ENCODE data around the gene LARGE1.
A peak's percentile ranks its signal among the peaks of the same experiment; 100 is the strongest.

The LARGE1 gene

GRCh38 chr22:33476716-33477115, 443.6 kb downstream of the LARGE1 start:
- WGBS (ENCODE audit: extremely low coverage, insufficient coverage, low lambda C conversion rate): no CpG with 5 or more reads among the region's 13 CpGs
- Histone ChIP-seq H3K4me2 (ENCODE audit: low read length) (no peak overlapping the region), H2BK5ac (ENCODE audit: low read length) (no peak overlapping the region), H3K27me3 (ENCODE audit: insufficient read depth, low read length, poor library complexity) (no peaks in the 10 kb centered on the region), H3K4me1 (ENCODE audit: control insufficient read depth, low read depth, low read length) (peaks cover 2% of the 10 kb centered on the region), H3K36me3 (ENCODE audit: control insufficient read depth, insufficient read depth, low read length) (no peaks in the 10 kb centered on the region), H3K18ac (ENCODE audit: low read length) (no peak overlapping the region), H3K79me1 (ENCODE audit: low read length) (no peaks in the 10 kb centered on the region), H2BK120ac (ENCODE audit: low read depth, low read length) (no peak overlapping the region), H2BK15ac (replicated peaks; ENCODE audit: low read depth) (no peak overlapping the region), H3K23ac (ENCODE audit: low read length) (no peak overlapping the region), H3K9ac (ENCODE audit: low read length) (no peak overlapping the region), H3K4me3 (ENCODE audit: low read length) (no peak overlapping the region), H4K5ac (ENCODE audit: low read length) (no peak overlapping the region), H3K56ac (ENCODE audit: low read length) (peak overlapping the region; percentile 15), H3K27ac (ENCODE audit: low read depth, low read length) (no peak overlapping the region), H2AK5ac (ENCODE audit: low read length) (no peak overlapping the region), H3K79me2 (ENCODE audit: control insufficient read depth, insufficient read depth, low read length) (no peaks in the 10 kb centered on the region), H3K4ac (ENCODE audit: low read depth, low read length) (no peak overlapping the region), H4K8ac (ENCODE audit: low read depth, low read length) (no peak overlapping the region)
- DNase-seq: peak; percentile 52

GRCh38 chr22:33476206-33476605, 444.1 kb downstream of the LARGE1 start:
- H3K79me2 ChIP-seq (ENCODE audit: control insufficient read depth, insufficient read depth, low read length): no peaks in the 10 kb centered on the region
- H3K18ac ChIP-seq (ENCODE audit: low read length): no peak overlapping the region
- H2AK5ac ChIP-seq (ENCODE audit: low read length): no peak overlapping the region
- peak; percentile 35 for DNase-seq
- WGBS (ENCODE audit: extremely low coverage, insufficient coverage, low lambda C conversion rate): no CpG with 5 or more reads among the region's 4 CpGs
- H3K23ac ChIP-seq (ENCODE audit: low read length): no peak overlapping the region
- H3K36me3 ChIP-seq (ENCODE audit: control insufficient read depth, insufficient read depth, low read length): no peaks in the 10 kb centered on the region
- H3K4me2 ChIP-seq (ENCODE audit: low read length): no peak overlapping the region
- H2BK120ac ChIP-seq (ENCODE audit: low read depth, low read length): no peak overlapping the region
- H2BK5ac ChIP-seq (ENCODE audit: low read length): no peak overlapping the region
- no peaks in the 10 kb centered on the region for H3K79me1 ChIP-seq (ENCODE audit: low read length)
- H3K9ac ChIP-seq (ENCODE audit: low read length): no peak overlapping the region
- H3K27me3 ChIP-seq (ENCODE audit: insufficient read depth, low read length, poor library complexity): no peaks in the 10 kb centered on the region
- no peak overlapping the region for H3K56ac ChIP-seq (ENCODE audit: low read length)
- no peak overlapping the region for H4K5ac ChIP-seq (ENCODE audit: low read length)
- H3K4me3 ChIP-seq (ENCODE audit: low read length): no peak overlapping the region
- peaks cover 2% of the 10 kb centered on the region for H3K4me1 ChIP-seq (ENCODE audit: control insufficient read depth, low read depth, low read length)
- no peak overlapping the region for H2BK15ac ChIP-seq (replicated peaks; ENCODE audit: low read depth)
- H4K8ac ChIP-seq (ENCODE audit: low read depth, low read length): no peak overlapping the region
- H3K27ac ChIP-seq (ENCODE audit: low read depth, low read length): no peak overlapping the region
- H3K4ac ChIP-seq (ENCODE audit: low read depth, low read length): no peak overlapping the region

GRCh38 chr22:33474587-33474986, 445.7 kb downstream of the LARGE1 start:
- Histone ChIP-seq H3K18ac (ENCODE audit: low read length) (no peak overlapping the region), H3K27ac (ENCODE audit: low read depth, low read length) (no peak overlapping the region), H4K8ac (ENCODE audit: low read depth, low read length) (no peak overlapping the region), H3K36me3 (ENCODE audit: control insufficient read depth, insufficient read depth, low read length) (no peaks in the 10 kb centered on the region), H2BK15ac (replicated peaks; ENCODE audit: low read depth) (no peak overlapping the region), H2AK5ac (ENCODE audit: low read length) (no peak overlapping the region), H3K9ac (ENCODE audit: low read length) (no peak overlapping the region), H2BK120ac (ENCODE audit: low read depth, low read length) (no peak overlapping the region), H3K4ac (ENCODE audit: low read depth, low read length) (no peak overlapping the region), H3K27me3 (ENCODE audit: insufficient read depth, low read length, poor library complexity) (no peaks in the 10 kb centered on the region), H2BK5ac (ENCODE audit: low read length) (no peak overlapping the region), H3K4me3 (ENCODE audit: low read length) (no peak overlapping the region), H3K23ac (ENCODE audit: low read length) (no peak overlapping the region), H3K4me1 (ENCODE audit: control insufficient read depth, low read depth, low read length) (peaks cover 2% of the 10 kb centered on the region), H3K79me2 (ENCODE audit: control insufficient read depth, insufficient read depth, low read length) (no peaks in the 10 kb centered on the region), H3K56ac (ENCODE audit: low read length) (no peak overlapping the region), H3K4me2 (ENCODE audit: low read length) (no peak overlapping the region), H3K79me1 (ENCODE audit: low read length) (no peaks in the 10 kb centered on the region), H4K5ac (ENCODE audit: low read length) (no peak overlapping the region)
- no CpG with 5 or more reads among the region's 1 CpG for WGBS (ENCODE audit: extremely low coverage, insufficient coverage, low lambda C conversion rate)
- no peak for DNase-seq

GRCh38 chr22:33472462-33473344, 447.6 kb downstream of the LARGE1 start:
- no peak for DNase-seq
- Histone ChIP-seq H2AK5ac (ENCODE audit: low read length) (no peak overlapping the region), H3K79me2 (ENCODE audit: control insufficient read depth, insufficient read depth, low read length) (no peaks in the 10 kb centered on the region), H2BK15ac (replicated peaks; ENCODE audit: low read depth) (no peak overlapping the region), H3K27ac (ENCODE audit: low read depth, low read length) (no peak overlapping the region), H4K8ac (ENCODE audit: low read depth, low read length) (no peak overlapping the region), H3K79me1 (ENCODE audit: low read length) (no peaks in the 10 kb centered on the region), H4K5ac (ENCODE audit: low read length) (no peak overlapping the region), H3K27me3 (ENCODE audit: insufficient read depth, low read length, poor library complexity) (no peaks in the 10 kb centered on the region), H3K4me1 (ENCODE audit: control insufficient read depth, low read depth, low read length) (peaks cover 2% of the 10 kb centered on the region), H3K23ac (ENCODE audit: low read length) (no peak overlapping the region), H3K56ac (ENCODE audit: low read length) (no peak overlapping the region), H2BK5ac (ENCODE audit: low read length) (no peak overlapping the region), H3K4ac (ENCODE audit: low read depth, low read length) (no peak overlapping the region), H3K18ac (ENCODE audit: low read length) (no peak overlapping the region), H3K36me3 (ENCODE audit: control insufficient read depth, insufficient read depth, low read length) (no peaks in the 10 kb centered on the region), H2BK120ac (ENCODE audit: low read depth, low read length) (no peak overlapping the region), H3K4me2 (ENCODE audit: low read length) (no peak overlapping the region), H3K4me3 (ENCODE audit: low read length) (no peak overlapping the region), H3K9ac (ENCODE audit: low read length) (no peak overlapping the region)
- WGBS (ENCODE audit: extremely low coverage, insufficient coverage, low lambda C conversion rate): no CpG with 5 or more reads among the region's 9 CpGs

GRCh38 chr22:33470456-33470855, 449.8 kb downstream of the LARGE1 start:
- no CpG with 5 or more reads among the region's 6 CpGs for WGBS (ENCODE audit: extremely low coverage, insufficient coverage, low lambda C conversion rate)
- Histone ChIP-seq H2AK5ac (ENCODE audit: low read length) (no peak overlapping the region), H3K27me3 (ENCODE audit: insufficient read depth, low read length, poor library complexity) (no peaks in the 10 kb centered on the region), H2BK5ac (ENCODE audit: low read length) (no peak overlapping the region), H4K8ac (ENCODE audit: low read depth, low read length) (no peak overlapping the region), H3K36me3 (ENCODE audit: control insufficient read depth, insufficient read depth, low read length) (no peaks in the 10 kb centered on the region), H3K56ac (ENCODE audit: low read length) (no peak overlapping the region), H4K5ac (ENCODE audit: low read length) (no peak overlapping the region), H2BK120ac (ENCODE audit: low read depth, low read length) (no peak overlapping the region), H3K4ac (ENCODE audit: low read depth, low read length) (no peak overlapping the region), H3K79me2 (ENCODE audit: control insufficient read depth, insufficient read depth, low read length) (no peaks in the 10 kb centered on the region), H3K18ac (ENCODE audit: low read length) (no peak overlapping the region), H3K4me2 (ENCODE audit: low read length) (no peak overlapping the region), H3K4me1 (ENCODE audit: control insufficient read depth, low read depth, low read length) (peaks cover 2% of the 10 kb centered on the region), H3K4me3 (ENCODE audit: low read length) (no peak overlapping the region), H3K23ac (ENCODE audit: low read length) (no peak overlapping the region), H3K27ac (ENCODE audit: low read depth, low read length) (no peak overlapping the region), H3K9ac (ENCODE audit: low read length) (no peak overlapping the region), H2BK15ac (replicated peaks; ENCODE audit: low read depth) (no peak overlapping the region), H3K79me1 (ENCODE audit: low read length) (no peaks in the 10 kb centered on the region)
- no peak for DNase-seq
